SK-N-SH (cell line): ENCODE data around the gene GLS.

Experiments used
- CTCF ChIP-seq: fragments of 200-600 bp; sonication (generic); IDR thresholded peaks from 2 replicates; pipeline ENCODE4 v1.6.1; 2017; ENCODE audit warnings: antibody characterized with exemption, mild to moderate bottlenecking, moderate library complexity
- EP300 ChIP-seq, 2 experiments: IDR thresholded peaks; 2 replicates each; pipeline versions ENCODE4 v1.4.0 to v1.6.1; 2012; ENCODE audit warnings: borderline replicate concordance in 1 of 2, low read depth in 1 of 2, low read length in 1 of 2
- EZH2phosphoT487 ChIP-seq: fragments of 200-600 bp; sonication (generic); IDR thresholded peaks from 2 replicates; pipeline ENCODE4 v1.6.1; 2017; ENCODE audit warnings: low read depth, mixed run types, mild to moderate bottlenecking, antibody characterized with exemption, moderate library complexity, borderline replicate concordance
- GATA2 ChIP-seq: sonication (generic); formaldehyde crosslinking; IDR thresholded peaks from 2 replicates; pipeline ENCODE4 v1.5.0; 2020; ENCODE audit warnings: mild to moderate bottlenecking, missing genetic modification reagents
- MXI1 ChIP-seq: IDR thresholded peaks from 2 replicates; pipeline ENCODE4 v1.6.1; 2012; ENCODE audit warnings: mild to moderate bottlenecking, low read depth, low read length, improper control_type of control experiment
- NFIC ChIP-seq: IDR thresholded peaks from 2 replicates; pipeline ENCODE4 v1.4.0; 2012; ENCODE audit warnings: borderline replicate concordance
- NRF1 ChIP-seq: IDR thresholded peaks from 2 replicates; pipeline ENCODE4 v1.6.1; 2012; ENCODE audit warnings: low read depth, mild to moderate bottlenecking, low read length
- POLR2AphosphoS5 ChIP-seq: IDR thresholded peaks from 2 replicates; pipeline ENCODE4 v1.6.1; 2012; ENCODE audit warnings: low read depth, low read length
- RAD21 ChIP-seq: IDR thresholded peaks from 2 replicates; pipeline ENCODE4 v1.6.1; 2012; ENCODE audit warnings: mild to moderate bottlenecking, low read length
- TEAD4 ChIP-seq: IDR thresholded peaks from 2 replicates; pipeline ENCODE4 v1.4.0; 2012; ENCODE audit warnings: mild to moderate bottlenecking, borderline replicate concordance; ENCODE audit not compliant: insufficient read depth
- ZBTB33 ChIP-seq: IDR thresholded peaks from 2 replicates; pipeline ENCODE4 v1.4.0; 2012; ENCODE audit warnings: low read depth, borderline replicate concordance
- TF ChIP-seq, protein P1 (sequence below): IDR thresholded peaks from 2 replicates; pipeline ENCODE4 v1.6.1; 2012; ENCODE audit warnings: mild to moderate bottlenecking, low read depth, low read length, moderate library complexity

DNA sequence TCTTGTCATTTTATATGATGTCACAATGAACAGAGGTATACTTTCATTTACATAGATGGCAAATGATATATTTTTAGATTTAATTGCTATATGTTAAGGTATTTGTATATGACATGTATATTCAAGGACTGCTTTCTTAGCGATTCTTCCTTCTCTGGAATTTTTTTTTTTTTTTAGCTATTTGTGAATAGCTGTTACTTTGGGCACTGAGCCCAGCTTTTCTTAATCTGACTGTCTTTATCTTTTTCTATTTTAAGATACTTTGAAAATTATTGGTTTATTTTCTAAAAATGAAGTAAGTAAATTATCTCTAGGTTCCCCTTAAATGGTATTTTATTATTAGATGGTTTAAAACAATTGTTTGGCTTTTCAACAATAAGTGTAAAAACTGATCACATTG, 4.0 kb upstream of the GLS start:
- TF ChIP-seq CTCF = no peak
- TF ChIP-seq POLR2AphosphoS5 = no peak
- TF ChIP-seq ZBTB33 = no peak
- no peak for TF ChIP-seq TEAD4
- TF ChIP-seq RAD21 = no peak
- TF ChIP-seq MXI1 = no peak
- no peak for TF ChIP-seq NFIC
- TF ChIP-seq, protein P1, sequence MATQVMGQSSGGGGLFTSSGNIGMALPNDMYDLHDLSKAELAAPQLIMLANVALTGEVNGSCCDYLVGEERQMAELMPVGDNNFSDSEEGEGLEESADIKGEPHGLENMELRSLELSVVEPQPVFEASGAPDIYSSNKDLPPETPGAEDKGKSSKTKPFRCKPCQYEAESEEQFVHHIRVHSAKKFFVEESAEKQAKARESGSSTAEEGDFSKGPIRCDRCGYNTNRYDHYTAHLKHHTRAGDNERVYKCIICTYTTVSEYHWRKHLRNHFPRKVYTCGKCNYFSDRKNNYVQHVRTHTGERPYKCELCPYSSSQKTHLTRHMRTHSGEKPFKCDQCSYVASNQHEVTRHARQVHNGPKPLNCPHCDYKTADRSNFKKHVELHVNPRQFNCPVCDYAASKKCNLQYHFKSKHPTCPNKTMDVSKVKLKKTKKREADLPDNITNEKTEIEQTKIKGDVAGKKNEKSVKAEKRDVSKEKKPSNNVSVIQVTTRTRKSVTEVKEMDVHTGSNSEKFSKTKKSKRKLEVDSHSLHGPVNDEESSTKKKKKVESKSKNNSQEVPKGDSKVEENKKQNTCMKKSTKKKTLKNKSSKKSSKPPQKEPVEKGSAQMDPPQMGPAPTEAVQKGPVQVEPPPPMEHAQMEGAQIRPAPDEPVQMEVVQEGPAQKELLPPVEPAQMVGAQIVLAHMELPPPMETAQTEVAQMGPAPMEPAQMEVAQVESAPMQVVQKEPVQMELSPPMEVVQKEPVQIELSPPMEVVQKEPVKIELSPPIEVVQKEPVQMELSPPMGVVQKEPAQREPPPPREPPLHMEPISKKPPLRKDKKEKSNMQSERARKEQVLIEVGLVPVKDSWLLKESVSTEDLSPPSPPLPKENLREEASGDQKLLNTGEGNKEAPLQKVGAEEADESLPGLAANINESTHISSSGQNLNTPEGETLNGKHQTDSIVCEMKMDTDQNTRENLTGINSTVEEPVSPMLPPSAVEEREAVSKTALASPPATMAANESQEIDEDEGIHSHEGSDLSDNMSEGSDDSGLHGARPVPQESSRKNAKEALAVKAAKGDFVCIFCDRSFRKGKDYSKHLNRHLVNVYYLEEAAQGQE = no peak
- no peak for TF ChIP-seq EZH2phosphoT487
- TF ChIP-seq NRF1 = no peak
- no peak for TF ChIP-seq EP300 (IDR thresholded peaks at IDR 0.05; ENCODE audit: borderline replicate concordance in 1 of 2, low read depth in 1 of 2, low read length in 1 of 2)
- no peak for TF ChIP-seq GATA2 (CRISPR knock-in tag)
